ENCODE results near the gene RAB40C.
"Not testable (repeated sequence)": the region's sequence is repeated elsewhere in the genome, so short reads cannot be mapped to it uniquely, and the experiment has no call there.

RAB40C gene

GRCh38 chr16:591231-591630 lies 1.4 kb downstream of the RAB40C start:
- no peak for DNase-seq

DNA sequence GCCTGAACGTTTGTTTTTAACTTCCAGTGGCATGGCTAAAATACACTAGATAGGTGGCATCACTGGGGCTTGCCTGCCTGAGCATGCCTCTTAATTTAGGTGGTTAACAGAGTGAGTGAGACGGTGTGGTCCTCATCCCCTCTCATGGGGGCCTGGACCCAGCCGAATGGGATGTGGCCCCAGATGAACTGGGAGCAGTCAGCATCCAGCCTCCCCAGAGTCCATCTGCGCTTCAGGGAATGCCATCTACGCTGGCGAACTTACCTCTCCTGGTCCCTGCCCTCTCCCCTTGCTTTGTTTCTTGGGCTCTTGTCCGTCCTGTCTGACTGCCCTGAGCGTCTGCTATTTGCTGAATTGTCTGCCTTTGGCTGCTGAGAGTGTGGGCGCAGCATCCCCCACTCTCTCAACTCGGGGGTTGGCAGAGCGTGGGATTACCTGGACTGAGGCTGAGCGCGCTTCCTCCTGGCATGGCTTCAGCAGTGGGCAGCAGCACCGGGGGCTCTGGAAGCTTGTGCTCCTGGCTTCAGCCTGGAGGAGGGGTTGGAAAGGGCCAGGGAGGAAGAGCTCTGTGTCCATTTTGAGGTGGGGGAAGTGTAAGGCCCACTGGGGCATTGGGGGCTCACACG lies 2.1 kb downstream of the RAB40C start:
- peak; percentile 50 for DNase-seq

GRCh38 chr16:592518-593306 lies 2.8 kb downstream of the RAB40C start:
- DNase-seq = peak; percentile 91

DNA sequence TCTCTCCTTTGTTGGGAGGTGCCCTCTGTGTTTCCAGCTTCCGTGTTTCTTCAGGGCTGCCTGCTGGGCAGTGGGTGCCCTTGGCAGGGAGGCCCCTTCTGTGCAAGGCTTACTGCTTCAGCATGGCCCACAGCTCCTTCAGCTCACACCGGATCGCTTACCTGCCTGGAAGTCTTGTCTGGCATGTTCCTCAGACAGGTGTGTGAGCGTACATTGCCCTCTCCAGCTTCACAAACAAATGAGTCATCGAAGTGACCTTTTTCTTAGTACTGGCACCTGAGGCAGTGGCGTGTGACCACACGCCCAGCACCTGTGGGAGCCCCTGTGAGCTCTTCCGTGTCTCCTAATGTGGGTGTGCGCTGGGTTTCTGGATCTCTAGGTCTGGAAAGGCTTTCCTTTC lies 3.5 kb downstream of the RAB40C start:
- DNase-seq = peak; percentile 93

DNA sequence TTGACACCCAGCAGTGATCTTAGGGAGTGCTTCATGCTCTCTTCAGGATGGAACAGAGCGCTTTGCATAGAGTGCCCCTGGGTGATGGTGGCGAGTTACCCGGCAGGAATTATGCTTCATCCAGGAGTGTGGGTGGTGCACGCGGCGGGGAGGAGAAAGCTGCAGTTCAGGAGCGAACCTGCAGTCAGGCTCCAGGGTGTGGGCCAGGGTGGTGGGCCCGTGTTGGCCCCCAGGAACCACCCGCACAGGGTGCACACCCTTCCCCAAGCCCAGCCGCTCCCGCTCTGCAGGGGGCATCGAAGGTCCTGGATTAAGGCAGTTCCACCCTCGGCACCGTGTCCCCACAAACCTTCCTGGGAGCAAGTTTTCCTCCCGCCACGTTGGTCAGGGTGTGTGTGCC lies 3.9 kb downstream of the RAB40C start:
- no peak for DNase-seq

GRCh38 chr16:595094-595528 lies 5.2 kb downstream of the RAB40C start:
- no peak for DNase-seq

DNA sequence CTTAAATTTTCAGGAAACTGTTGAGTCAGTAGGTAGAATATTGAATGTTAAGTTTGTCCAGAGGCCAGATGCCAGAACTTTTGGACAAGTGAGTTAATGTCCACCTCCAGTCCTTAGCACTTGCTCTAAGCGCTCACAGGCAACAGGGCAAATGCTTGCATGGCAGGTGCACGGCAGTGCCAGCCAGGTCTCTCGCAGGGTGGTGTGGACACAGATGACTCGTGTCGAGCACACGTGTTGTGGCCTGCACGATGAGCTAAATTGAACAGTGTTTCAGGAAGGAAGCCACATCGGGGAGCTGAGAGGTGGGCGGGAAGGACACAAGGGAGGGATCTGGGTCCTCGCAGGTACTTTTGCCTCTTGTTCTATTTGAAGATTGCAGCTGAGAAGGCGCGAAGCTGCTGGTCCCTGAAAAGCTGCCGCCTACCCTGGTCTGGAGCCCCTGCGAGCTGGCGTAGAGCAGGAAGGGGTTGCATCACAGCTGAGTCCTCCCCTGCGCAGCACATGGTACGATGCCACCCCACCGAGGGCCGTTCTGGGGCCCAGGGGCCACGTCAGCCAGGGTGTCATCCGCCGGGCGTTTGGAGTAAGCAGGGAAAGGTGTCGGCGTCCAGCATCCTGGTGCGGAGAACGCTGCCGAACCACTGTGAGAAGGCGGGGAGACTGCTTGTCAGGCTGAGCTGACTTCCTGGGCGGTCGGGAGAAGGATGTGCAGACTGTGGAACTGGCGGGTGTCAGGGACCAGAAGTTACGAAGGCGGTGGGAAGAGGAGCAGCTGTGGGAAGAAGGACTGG lies 6.3 kb downstream of the RAB40C start:
- peak; percentile 46 for DNase-seq

- no peak for DNase-seq
These were observed 6.8 kb downstream of the RAB40C start for GRCh38 chr16:596736-597060.

DNA sequence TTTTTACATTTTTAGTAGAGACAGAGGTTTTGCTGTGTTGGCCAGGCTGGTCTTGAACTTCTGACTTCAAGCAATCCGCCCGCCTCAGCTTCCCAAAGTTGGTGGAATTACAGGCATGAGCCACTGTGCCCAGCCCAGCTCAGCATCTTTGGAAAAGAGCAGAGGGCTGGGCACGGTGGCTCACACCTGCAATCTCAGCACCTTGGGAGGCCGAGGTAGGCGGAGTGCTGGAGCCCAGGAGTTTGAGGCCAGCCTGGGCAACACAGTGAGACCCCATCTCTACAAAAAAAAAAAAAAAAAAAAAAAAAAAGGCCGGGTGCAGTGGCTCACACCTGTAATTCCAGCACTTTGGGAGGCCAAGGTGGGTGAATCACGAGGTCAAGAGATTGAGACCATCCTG lies 7.8 kb downstream of the RAB40C start:
- not testable (repeated sequence) for DNase-seq

DNA sequence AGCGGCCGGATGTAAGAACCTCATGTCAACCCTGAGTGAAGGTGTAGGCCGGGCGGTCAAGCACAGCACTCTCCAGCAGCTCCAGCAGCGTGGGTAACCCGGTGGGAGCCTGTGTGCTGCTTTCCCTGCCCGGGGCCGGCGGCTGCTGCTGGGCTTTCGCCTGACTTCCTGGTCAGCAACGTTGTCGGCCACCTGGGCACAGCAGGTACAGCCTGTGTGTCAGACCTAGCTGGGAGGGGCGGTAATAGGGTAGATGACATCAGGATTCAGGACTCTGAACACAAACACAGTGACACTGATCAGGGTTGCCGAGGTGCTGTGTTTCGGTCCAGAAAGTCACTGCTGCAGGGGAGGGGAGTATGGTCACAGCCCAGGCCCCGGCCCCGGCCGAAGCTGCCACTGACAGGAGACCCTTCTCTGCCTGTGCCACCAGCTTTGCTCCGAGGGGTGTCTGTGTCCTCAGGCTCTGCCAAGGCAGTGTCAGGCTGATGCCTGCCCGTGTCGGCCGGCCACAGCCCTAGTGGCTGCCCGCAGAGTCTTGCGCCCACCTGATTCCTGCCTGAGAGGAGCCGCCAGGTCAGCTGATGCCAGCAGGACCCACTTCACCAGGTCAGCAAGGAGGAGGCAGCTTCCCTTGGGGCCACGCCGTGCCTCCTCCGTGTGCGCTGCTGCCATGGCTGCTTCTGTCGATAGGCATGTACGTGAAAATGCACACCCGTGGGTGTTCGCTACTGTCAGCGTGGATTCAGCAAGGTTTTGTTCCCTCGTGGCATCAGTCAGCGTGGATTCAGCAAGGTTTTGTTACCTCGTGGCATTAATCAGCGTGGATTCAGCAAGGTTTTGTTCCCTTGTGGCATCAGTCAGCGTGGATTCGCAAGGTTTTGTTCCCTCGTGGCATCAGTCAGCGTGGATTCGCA lies 9.2 kb downstream of the RAB40C start:
- DNase-seq = no peak

DNA sequence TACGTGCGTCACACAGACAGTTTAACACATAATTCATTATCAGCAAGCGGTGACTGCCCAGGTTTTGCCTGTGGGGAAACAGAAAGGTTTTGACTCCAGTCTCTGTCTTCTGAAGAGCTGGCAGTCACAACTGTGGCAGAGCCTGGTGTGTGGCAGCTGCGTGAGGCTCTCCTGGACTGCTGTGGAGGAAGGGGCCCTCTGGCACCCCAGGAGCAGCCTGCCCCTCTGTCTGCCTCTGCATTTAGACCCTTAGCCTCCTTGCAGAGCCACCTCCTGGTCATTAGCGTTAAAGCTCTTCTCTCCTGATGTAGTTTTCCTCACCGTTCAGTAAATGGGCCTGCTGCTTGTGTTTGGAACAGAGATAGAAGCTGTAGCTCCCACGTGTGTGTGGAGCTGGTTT lies 10.9 kb downstream of the RAB40C start:
- DNase-seq = peak; percentile 30

DNA sequence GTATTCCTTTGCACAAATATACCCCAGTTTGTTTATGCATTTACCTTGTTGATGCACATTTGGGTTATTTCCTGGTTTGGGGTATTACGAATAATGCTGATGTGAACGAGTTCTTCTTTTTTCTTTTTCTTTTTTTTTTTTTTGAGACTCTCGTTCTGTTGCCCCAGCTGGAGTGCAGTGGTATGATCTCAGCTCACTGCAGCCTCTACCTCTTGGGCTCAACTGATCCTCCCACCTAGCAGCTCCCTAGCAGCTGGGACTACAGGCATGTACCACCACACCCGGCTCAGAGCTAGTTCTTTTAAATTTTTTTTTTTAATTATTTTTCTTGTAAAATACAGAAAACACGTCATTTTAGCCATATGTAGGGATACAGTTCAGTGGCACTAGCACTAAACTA lies 14.1 kb downstream of the RAB40C start:
- DNase-seq = no peak

GRCh38 chr16:606656-607307 lies 16.9 kb downstream of the RAB40C start:
- DNase-seq = no peak

GRCh38 chr16:608019-608418 lies 18.2 kb downstream of the RAB40C start:
- DNase-seq = peak; percentile 92

GRCh38 chr16:609316-609715 lies 19.4 kb downstream of the RAB40C start:
- no peak for DNase-seq

DNA sequence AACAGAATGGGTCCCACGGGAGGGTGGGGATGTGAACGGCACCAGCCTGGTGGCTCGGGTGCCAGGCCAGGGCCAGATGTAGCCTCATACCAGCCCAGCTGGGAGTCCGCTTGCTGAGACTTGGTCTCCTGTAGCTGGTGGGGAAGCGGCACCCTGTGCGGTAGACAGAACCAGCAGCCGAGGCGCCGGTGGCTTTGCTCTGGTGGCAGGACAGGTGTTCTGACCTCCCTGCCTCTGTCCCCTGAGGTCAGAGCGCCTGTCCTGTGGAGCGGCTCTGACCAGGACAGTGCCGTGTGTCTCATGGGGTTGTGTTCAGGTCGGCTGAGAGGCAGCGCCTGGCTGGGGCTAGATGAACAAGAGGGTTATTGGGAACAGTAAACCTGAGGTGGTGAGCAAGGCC lies 20.1 kb downstream of the RAB40C start:
- no peak for DNase-seq

DNA sequence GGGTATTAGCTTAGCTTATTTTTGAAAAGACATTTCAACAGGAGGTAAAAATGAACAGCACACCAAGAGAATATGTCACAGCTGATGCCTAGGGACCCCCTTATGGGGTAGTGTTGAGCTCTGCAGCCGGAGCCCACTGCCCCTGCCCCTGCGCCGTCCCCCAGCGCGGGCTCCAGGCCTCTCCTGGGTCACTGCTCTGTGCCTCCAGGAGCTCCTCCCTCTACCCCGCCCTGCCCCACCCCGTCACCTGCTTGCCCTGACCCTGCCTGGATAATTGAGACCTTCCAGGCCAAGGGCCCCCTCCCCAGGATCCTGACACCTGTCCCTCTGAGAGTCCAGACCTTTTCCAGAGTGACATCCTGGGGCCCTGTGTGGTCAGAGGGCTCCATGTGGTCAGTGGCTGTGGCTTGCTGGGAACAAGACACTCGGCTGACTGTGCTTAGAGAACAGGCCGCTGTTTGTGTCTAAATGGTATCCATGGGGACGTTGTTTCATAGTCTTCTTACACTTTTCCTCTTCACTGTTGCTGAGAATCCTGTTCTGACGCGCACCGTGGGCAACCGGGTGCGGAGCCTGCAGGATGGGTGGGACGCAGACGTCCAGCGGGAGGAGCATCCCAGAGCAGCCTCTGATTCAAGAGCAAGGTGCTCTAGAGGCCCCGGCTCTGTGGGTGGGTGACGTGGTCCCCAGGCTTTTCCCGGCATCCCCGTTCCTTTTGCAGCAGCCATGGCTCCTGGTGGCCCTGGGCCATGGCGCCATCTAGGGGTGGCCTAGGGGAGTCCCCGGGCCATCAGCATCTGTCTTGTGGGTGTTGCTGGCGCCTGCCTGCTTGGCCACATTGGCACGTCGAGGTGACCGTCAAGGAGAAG lies 20.9 kb downstream of the RAB40C start:
- peak; percentile 74 for DNase-seq

GRCh38 chr16:615122-615521 lies 25.3 kb downstream of the RAB40C start:
- DNase-seq = no peak

DNA sequence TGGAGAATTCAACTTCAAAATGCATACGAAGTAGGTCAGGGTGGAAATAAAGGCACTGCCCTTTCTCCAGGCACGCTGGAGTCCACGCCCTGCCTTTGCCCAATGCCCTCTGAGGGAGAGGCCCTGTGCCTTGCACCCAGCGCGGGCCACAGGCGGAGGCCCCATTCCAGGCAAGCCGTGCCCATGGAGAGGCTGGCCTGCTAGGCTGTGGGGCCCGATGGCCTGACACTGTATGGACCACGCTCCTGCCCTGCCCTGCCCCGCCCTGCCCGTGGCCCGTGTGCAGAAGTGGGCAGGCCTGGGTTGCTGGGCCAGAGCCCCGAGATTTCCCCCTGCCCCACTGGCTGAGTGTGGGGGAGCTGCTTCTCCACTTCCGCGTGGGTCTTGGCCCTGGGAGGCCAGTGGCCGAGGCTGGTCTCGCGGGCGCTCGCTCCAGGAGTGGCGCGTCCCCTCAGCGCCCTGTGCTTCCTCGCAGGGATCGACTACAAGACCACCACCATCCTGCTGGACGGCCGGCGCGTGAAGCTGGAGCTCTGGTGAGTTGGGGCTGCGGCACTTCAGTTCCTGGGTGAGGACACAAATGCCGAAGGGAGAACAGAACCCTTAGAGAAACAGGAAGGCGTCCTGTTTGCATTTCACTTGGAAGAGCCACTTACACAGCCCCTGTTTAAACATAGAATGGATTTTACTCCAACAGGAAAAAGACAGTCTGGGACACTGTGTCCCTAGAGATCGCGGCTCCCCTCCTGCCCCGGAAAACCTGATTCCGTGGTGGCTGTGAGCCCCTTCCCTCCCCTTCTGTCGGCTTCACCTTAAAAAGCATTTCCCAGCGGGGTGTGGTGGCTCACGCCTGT lies 27.1 kb downstream of the RAB40C start:
- DNase-seq = no peak

- peak; percentile 33 for DNase-seq
These were observed 28.0 kb downstream of the RAB40C start for GRCh38 chr16:617855-618254.
